K562 (cell line): ENCODE results near the gene TSPAN18. TPM values are rescaled to one million over a fixed set of nuclear protein-coding genes. Genes with fewer than 3 reads are reported as not detected.

ENCODE experiments used
- ELF4 ChIP-seq: fragments of 450-650 bp; formaldehyde crosslinking; IDR thresholded peaks from 2 replicates; pipeline ENCODE4 v1.4.0; 2022; ENCODE audit warnings: missing genetic modification characterization
- FOXP1 ChIP-seq: sonication (generic); formaldehyde crosslinking; IDR thresholded peaks from 2 replicates; pipeline ENCODE4 v1.8.0; 2022; ENCODE audit warnings: mild to moderate bottlenecking, missing genetic modification reagents
- polyA plus RNA-seq, 8 experiments: library from polyadenylated mRNA; depleted of rRNA in 4 of 8; stranded (reverse) in 5 of 8; unstranded in 3 of 8; fragments of >200 nt; fragmentation: Nextera tagmentation in 2 of 8; fragmentation: Illumina TruSeq in 1 of 8; extraction: Ambion mirVana in 2 of 8; extraction: Trizol in 1 of 8; gene quantifications; 2 replicates each; pipeline versions ENCODE4 v1.2.1 to v1.2.3, GENCODE V29; 2011 to 2014; ENCODE audit warnings: inconsistent platforms in 1 of 8, missing spikeins in 1 of 8
- total RNA-seq, 7 experiments: library from RNA; depleted of rRNA in 6 of 7; stranded (reverse); fragments of >200 nt in 6 of 7; fragmentation: Illumina TruSeq in 2 of 7; extraction: Trizol in 2 of 7; gene quantifications; 2 replicates each; pipeline versions ENCODE4 v1.2.1 to v1.2.3, GENCODE V29; 2011 to 2021; ENCODE audit warnings: low replicate concordance in 1 of 7
- TF ChIP-seq, protein P1 (sequence below): fragments of 200-600 bp; sonication (generic); IDR thresholded peaks from one replicate; pipeline ENCODE4 v1.6.1; 2012; ENCODE audit warnings: mild to moderate bottlenecking, low read depth, low read length, inconsistent platforms
- TF ChIP-seq, protein P2 (sequence below): fragments of 450-650 bp; IDR thresholded peaks from 2 replicates; pipeline ENCODE4 v1.6.1; 2018; ENCODE audit not compliant: partially characterized antibody
- TF ChIP-seq, protein P3 (sequence below): fragments of 450-650 bp; IDR thresholded peaks from 2 replicates; pipeline ENCODE4 v1.7.1; 2018; ENCODE audit warnings: mild to moderate bottlenecking, low read depth; ENCODE audit not compliant: partially characterized antibody

TSPAN18 gene
- total and polyA plus RNA-seq, 9 of the 15 experiments (the other 6 are each of a cell fraction or from before 2014, with no cell fraction given): 0.17 to 0.35 (median 0.22) TPM; not detected in 4

DNA sequence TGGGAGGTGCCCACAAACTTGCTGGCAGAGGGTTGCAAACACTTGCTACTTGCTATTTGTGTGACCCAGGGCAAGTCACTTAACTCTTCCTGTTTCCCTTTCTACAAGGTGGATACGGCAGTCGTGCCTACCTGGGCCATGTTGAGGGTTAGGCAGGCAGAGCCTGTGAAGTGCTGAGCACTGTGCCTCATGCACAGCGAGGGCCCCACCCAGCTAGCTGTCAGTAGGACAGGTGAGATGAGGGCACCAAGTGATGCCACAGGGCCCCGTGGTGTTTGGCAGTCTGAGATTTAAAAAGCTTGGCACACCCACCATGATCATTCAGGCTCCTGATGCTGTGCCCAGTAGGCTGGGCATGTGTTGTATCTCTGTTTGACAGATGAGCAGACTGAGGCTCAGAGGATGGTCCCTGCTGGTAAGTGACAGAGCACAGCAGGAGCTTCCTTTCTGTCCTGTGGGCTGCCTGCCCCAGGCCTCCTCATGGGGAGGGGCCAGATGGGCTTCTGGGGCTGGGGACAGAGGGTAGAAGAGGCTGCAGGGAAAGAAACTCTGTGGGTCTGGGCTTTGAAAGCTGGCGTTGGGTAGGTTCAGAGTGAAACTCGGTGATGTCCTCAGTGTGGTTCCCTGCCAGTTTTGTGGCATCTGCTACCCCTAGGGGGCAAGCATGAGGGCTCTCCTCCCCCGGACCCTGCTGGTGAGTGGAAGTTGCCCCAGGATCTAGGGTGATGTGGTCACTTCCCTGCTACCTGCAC is 59.3 kb downstream of the TSPAN18 start (continued):
- TF ChIP-seq, protein P1, sequence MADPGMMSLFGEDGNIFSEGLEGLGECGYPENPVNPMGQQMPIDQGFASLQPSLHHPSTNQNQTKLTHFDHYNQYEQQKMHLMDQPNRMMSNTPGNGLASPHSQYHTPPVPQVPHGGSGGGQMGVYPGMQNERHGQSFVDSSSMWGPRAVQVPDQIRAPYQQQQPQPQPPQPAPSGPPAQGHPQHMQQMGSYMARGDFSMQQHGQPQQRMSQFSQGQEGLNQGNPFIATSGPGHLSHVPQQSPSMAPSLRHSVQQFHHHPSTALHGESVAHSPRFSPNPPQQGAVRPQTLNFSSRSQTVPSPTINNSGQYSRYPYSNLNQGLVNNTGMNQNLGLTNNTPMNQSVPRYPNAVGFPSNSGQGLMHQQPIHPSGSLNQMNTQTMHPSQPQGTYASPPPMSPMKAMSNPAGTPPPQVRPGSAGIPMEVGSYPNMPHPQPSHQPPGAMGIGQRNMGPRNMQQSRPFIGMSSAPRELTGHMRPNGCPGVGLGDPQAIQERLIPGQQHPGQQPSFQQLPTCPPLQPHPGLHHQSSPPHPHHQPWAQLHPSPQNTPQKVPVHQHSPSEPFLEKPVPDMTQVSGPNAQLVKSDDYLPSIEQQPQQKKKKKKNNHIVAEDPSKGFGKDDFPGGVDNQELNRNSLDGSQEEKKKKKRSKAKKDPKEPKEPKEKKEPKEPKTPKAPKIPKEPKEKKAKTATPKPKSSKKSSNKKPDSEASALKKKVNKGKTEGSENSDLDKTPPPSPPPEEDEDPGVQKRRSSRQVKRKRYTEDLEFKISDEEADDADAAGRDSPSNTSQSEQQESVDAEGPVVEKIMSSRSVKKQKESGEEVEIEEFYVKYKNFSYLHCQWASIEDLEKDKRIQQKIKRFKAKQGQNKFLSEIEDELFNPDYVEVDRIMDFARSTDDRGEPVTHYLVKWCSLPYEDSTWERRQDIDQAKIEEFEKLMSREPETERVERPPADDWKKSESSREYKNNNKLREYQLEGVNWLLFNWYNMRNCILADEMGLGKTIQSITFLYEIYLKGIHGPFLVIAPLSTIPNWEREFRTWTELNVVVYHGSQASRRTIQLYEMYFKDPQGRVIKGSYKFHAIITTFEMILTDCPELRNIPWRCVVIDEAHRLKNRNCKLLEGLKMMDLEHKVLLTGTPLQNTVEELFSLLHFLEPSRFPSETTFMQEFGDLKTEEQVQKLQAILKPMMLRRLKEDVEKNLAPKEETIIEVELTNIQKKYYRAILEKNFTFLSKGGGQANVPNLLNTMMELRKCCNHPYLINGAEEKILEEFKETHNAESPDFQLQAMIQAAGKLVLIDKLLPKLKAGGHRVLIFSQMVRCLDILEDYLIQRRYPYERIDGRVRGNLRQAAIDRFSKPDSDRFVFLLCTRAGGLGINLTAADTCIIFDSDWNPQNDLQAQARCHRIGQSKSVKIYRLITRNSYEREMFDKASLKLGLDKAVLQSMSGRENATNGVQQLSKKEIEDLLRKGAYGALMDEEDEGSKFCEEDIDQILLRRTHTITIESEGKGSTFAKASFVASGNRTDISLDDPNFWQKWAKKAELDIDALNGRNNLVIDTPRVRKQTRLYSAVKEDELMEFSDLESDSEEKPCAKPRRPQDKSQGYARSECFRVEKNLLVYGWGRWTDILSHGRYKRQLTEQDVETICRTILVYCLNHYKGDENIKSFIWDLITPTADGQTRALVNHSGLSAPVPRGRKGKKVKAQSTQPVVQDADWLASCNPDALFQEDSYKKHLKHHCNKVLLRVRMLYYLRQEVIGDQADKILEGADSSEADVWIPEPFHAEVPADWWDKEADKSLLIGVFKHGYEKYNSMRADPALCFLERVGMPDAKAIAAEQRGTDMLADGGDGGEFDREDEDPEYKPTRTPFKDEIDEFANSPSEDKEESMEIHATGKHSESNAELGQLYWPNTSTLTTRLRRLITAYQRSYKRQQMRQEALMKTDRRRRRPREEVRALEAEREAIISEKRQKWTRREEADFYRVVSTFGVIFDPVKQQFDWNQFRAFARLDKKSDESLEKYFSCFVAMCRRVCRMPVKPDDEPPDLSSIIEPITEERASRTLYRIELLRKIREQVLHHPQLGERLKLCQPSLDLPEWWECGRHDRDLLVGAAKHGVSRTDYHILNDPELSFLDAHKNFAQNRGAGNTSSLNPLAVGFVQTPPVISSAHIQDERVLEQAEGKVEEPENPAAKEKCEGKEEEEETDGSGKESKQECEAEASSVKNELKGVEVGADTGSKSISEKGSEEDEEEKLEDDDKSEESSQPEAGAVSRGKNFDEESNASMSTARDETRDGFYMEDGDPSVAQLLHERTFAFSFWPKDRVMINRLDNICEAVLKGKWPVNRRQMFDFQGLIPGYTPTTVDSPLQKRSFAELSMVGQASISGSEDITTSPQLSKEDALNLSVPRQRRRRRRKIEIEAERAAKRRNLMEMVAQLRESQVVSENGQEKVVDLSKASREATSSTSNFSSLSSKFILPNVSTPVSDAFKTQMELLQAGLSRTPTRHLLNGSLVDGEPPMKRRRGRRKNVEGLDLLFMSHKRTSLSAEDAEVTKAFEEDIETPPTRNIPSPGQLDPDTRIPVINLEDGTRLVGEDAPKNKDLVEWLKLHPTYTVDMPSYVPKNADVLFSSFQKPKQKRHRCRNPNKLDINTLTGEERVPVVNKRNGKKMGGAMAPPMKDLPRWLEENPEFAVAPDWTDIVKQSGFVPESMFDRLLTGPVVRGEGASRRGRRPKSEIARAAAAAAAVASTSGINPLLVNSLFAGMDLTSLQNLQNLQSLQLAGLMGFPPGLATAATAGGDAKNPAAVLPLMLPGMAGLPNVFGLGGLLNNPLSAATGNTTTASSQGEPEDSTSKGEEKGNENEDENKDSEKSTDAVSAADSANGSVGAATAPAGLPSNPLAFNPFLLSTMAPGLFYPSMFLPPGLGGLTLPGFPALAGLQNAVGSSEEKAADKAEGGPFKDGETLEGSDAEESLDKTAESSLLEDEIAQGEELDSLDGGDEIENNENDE: no peak
- TF ChIP-seq, protein P2, sequence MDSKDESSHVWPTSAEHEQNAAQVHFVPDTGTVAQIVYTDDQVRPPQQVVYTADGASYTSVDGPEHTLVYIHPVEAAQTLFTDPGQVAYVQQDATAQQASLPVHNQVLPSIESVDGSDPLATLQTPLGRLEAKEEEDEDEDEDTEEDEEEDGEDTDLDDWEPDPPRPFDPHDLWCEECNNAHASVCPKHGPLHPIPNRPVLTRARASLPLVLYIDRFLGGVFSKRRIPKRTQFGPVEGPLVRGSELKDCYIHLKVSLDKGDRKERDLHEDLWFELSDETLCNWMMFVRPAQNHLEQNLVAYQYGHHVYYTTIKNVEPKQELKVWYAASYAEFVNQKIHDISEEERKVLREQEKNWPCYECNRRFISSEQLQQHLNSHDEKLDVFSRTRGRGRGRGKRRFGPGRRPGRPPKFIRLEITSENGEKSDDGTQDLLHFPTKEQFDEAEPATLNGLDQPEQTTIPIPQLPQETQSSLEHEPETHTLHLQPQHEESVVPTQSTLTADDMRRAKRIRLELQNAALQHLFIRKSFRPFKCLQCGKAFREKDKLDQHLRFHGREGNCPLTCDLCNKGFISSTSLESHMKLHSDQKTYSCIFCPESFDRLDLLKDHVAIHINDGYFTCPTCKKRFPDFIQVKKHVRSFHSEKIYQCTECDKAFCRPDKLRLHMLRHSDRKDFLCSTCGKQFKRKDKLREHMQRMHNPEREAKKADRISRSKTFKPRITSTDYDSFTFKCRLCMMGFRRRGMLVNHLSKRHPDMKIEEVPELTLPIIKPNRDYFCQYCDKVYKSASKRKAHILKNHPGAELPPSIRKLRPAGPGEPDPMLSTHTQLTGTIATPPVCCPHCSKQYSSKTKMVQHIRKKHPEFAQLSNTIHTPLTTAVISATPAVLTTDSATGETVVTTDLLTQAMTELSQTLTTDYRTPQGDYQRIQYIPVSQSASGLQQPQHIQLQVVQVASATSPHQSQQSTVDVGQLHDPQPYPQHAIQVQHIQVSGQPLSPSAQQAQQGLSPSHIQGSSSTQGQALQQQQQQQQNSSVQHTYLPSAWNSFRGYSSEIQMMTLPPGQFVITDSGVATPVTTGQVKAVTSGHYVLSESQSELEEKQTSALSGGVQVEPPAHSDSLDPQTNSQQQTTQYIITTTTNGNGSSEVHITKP: peak; percentile 51
- TF ChIP-seq FOXP1 (CRISPR knock-in tag): no peak
- TF ChIP-seq, protein P3, sequence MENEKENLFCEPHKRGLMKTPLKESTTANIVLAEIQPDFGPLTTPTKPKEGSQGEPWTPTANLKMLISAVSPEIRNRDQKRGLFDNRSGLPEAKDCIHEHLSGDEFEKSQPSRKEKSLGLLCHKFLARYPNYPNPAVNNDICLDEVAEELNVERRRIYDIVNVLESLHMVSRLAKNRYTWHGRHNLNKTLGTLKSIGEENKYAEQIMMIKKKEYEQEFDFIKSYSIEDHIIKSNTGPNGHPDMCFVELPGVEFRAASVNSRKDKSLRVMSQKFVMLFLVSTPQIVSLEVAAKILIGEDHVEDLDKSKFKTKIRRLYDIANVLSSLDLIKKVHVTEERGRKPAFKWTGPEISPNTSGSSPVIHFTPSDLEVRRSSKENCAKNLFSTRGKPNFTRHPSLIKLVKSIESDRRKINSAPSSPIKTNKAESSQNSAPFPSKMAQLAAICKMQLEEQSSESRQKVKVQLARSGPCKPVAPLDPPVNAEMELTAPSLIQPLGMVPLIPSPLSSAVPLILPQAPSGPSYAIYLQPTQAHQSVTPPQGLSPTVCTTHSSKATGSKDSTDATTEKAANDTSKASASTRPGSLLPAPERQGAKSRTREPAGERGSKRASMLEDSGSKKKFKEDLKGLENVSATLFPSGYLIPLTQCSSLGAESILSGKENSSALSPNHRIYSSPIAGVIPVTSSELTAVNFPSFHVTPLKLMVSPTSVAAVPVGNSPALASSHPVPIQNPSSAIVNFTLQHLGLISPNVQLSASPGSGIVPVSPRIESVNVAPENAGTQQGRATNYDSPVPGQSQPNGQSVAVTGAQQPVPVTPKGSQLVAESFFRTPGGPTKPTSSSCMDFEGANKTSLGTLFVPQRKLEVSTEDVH: no peak
- no peak for TF ChIP-seq ELF4 (CRISPR knock-in tag)
